Transverse colon (tissue), 4 donors: ENCODE measurements around the gene CR1L. TPM values are rescaled to one million over a fixed set of nuclear protein-coding genes. Genes with fewer than 3 reads are reported as not detected.
"Not testable (repeated sequence)": the region's sequence is repeated elsewhere in the genome, so short reads cannot be mapped to it uniquely, and the experiment has no call there.

ENCODE experiments used
- DNase-seq: peaks from one replicate; pipeline ENCODE4 v3.0.0-alpha.2; 2019
- H3K27ac ChIP-seq, 4 donors: fragments of 200-600 bp; sonication (generic); 2 replicates each; pipeline ENCODE4 v1.5.1; 2016 to 2018; ENCODE audit warnings: inconsistent platforms in 4 of 4
- H3K27me3 ChIP-seq: fragments of 200-600 bp; sonication (generic); 2 replicates; pipeline ENCODE4 v1.5.1; 2017; ENCODE audit warnings: inconsistent platforms
- H3K36me3 ChIP-seq, 4 donors: fragments of 200-600 bp; sonication (generic); 2 replicates each; pipeline ENCODE4 v1.5.1; 2017 to 2019; ENCODE audit warnings: inconsistent platforms in 4 of 4
- H3K4me1 ChIP-seq, 4 donors: fragments of 200-600 bp; sonication (generic); 2 replicates each; pipeline ENCODE4 v1.5.1; 2017 to 2020; ENCODE audit warnings: inconsistent platforms in 4 of 4
- H3K4me3 ChIP-seq, 4 donors: fragments of 200-600 bp; sonication (generic); 1 replicate in 1 of 4; 2 replicates in 3 of 4; pipeline versions ENCODE4 v1.5.1 to v1.6.1; 2017 to 2019; ENCODE audit warnings: inconsistent platforms in 4 of 4
- H3K9me3 ChIP-seq, 2 donors: fragments of 200-600 bp; sonication (generic); 2 replicates each; pipeline ENCODE4 v1.5.1; 2017 to 2019; ENCODE audit warnings: inconsistent platforms in 2 of 2
- EP300 ChIP-seq: sonication (generic); formaldehyde crosslinking; IDR thresholded peaks from one replicate; pipeline ENCODE4 v1.6.1; 2017; ENCODE audit warnings: antibody characterized with exemption, low read depth
- POLR2A ChIP-seq: fragments of 450-650 bp; IDR thresholded peaks from one replicate; pipeline ENCODE4 v1.6.1; 2016; ENCODE audit warnings: antibody characterized with exemption, mild to moderate bottlenecking, moderate library complexity
- POLR2AphosphoS5 ChIP-seq, 3 donors: sonication (generic); formaldehyde crosslinking; IDR thresholded peaks; one replicate each; pipeline ENCODE4 v1.6.1; 2016; ENCODE audit warnings: antibody characterized with exemption in 3 of 3
- WGBS, 2 donors: methylation state at CpG; one replicate each; pipeline ENCODE4 v1.1.5; 2018; ENCODE audit warnings: low coverage in 1 of 2; 5-methylcytosine and 5-hydroxymethylcytosine counted together
- in situ Hi-C, 4 donors: fragments of 200-750 bp; cut with MboI; loops; one replicate each; pipeline versions ENCODE4 v1.15.0 to v1.15.1; 2017; ENCODE audit warnings: low sequenced_read_pairs in 3 of 4, low pct_ligation_motif_present in 1 of 4, low pct_unique_long_range_greater_than_20kb in 1 of 4
- intact Hi-C: fragments of 100-400 bp; cut with DNase I; formaldehyde crosslinking; loops from one replicate; pipeline ENCODE4 v1.15.1; 2023; ENCODE audit warnings: low total_unique reads
- total RNA-seq, 4 donors: library from RNA; depleted of rRNA; stranded (reverse); fragments of >200 nt; gene quantifications; one replicate each; pipeline ENCODE4 v1.1.0, GENCODE V29; 2016
- TF ChIP-seq, protein P1 (sequence below), 5 experiments: fragments of 200-600 bp in 3 of 5; fragments of 450-650 bp in 2 of 5; sonication (generic) in 3 of 5; IDR thresholded peaks; 1 replicate in 2 of 5; 2 replicates in 3 of 5; pipeline ENCODE4 v1.5.1; 2016 to 2017; ENCODE audit warnings: antibody characterized with exemption in 5 of 5, inconsistent platforms in 3 of 5, mild to moderate bottlenecking in 2 of 5, moderate library complexity in 1 of 5

CR1L gene
- total RNA-seq, 4 donors from 2014 or later = not detected

DNA sequence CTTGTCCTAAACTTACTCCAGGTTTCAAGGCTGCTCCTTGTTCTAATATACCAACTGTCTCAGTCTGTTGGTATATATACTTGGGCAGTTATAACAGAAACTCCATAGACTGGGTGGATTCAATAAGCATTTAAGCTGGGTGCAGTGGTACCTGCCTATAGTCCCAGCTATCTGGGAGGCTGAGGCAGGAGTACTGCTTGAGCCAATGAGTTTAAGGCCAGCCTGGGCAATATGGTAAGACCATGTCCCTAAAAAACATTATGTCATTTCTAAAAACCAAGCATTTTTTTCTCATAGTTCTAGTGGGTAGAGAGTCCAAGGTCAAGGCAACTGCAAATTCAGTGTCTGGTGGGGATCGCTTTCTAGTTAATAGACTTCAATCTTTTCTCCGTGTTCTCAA, 17.4 kb upstream of the CR1L start:
- WGBS, 2 donors = 89 to 95% methylated on average over 2 of the region's 2 CpGs
- Histone ChIP-seq H3K9me3 (no peaks in the 10 kb centered on the region), H3K4me1 (no peaks in the 10 kb centered on the region), H3K27ac (no peak overlapping the region), H3K4me3 (no peak overlapping the region), H3K36me3 (no peaks in the 10 kb centered on the region), H3K27me3 (no peaks in the 10 kb centered on the region)
- TF ChIP-seq POLR2AphosphoS5 (IDR thresholded peaks at IDR 0.05) (no peak), EP300 (no peak), POLR2A (no peak)
- TF ChIP-seq, protein P1, sequence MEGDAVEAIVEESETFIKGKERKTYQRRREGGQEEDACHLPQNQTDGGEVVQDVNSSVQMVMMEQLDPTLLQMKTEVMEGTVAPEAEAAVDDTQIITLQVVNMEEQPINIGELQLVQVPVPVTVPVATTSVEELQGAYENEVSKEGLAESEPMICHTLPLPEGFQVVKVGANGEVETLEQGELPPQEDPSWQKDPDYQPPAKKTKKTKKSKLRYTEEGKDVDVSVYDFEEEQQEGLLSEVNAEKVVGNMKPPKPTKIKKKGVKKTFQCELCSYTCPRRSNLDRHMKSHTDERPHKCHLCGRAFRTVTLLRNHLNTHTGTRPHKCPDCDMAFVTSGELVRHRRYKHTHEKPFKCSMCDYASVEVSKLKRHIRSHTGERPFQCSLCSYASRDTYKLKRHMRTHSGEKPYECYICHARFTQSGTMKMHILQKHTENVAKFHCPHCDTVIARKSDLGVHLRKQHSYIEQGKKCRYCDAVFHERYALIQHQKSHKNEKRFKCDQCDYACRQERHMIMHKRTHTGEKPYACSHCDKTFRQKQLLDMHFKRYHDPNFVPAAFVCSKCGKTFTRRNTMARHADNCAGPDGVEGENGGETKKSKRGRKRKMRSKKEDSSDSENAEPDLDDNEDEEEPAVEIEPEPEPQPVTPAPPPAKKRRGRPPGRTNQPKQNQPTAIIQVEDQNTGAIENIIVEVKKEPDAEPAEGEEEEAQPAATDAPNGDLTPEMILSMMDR (IDR thresholded peaks at IDR 0.05) = no peak
- DNase-seq = no peak
- intact Hi-C loops = no loop called here
- in situ Hi-C loops = no loop called here

DNA sequence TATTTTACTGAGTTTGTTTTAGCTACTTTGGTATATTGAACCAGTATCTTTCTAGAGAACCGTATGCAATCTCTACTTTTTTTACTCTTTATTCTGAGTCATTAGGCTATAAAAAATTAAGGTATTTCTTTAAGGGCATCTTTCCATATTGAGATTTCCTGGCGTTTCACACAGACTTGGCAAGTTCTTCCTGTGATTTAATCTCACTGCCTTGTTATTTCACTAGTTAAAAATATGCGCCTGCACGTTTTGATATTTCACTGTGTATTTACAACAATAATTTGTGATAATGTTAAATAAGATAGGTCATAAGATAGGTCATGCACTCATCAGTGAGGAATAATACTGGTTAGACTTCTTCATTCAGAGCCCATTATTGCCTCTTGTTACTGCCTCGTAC, 16.2 kb upstream of the CR1L start:
- no peak for TF ChIP-seq POLR2A
- TF ChIP-seq POLR2AphosphoS5 (IDR thresholded peaks at IDR 0.05) = no peak
- TF ChIP-seq, protein P1 (IDR thresholded peaks at IDR 0.05) = no peak
- TF ChIP-seq EP300 = no peak
- Histone ChIP-seq H3K27ac (no peak overlapping the region), H3K4me1 (no peaks in the 10 kb centered on the region), H3K9me3 (no peaks in the 10 kb centered on the region), H3K4me3 (no peak overlapping the region), H3K36me3 (no peaks in the 10 kb centered on the region), H3K27me3 (no peaks in the 10 kb centered on the region)
- DNase-seq = no peak
- intact Hi-C loops (no loop called here), in situ Hi-C loops (no loop called here)
- 56 to 63% methylated on average over 5 of the region's 5 CpGs for WGBS, 2 donors

DNA sequence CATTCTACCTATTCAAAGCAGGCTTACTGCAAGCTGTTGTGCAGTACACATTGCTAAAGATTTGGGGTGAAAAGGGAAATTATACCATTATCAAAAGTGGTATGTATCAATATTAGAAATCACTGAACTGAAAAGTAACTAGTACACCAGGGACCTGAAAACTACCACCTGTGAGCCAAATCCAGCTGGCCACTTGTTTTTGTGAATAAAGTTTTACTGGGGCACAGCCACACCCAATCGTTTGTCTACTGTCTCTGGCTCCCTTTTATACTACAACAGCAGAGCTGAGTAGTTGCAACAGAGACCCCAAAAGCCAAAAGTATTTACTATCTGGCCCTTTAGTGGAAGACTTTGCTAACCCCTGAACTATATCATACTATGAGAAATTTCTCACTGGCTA, 13.8 kb upstream of the CR1L start:
- Histone ChIP-seq H3K36me3 (no peaks in the 10 kb centered on the region), H3K4me1 (no peaks in the 10 kb centered on the region), H3K27ac (no peak overlapping the region), H3K9me3 (no peaks in the 10 kb centered on the region), H3K27me3 (no peaks in the 10 kb centered on the region), H3K4me3 (no peak overlapping the region)
- in situ Hi-C loops (no loop called here), intact Hi-C loops (no loop called here)
- 24 to 29% methylated on average over 1 of the region's 1 CpG for WGBS, 2 donors
- no peak for DNase-seq
- TF ChIP-seq POLR2A (no peak), POLR2AphosphoS5 (IDR thresholded peaks at IDR 0.05) (no peak), EP300 (no peak)
- TF ChIP-seq, protein P1 (IDR thresholded peaks at IDR 0.05) = no peak

DNA sequence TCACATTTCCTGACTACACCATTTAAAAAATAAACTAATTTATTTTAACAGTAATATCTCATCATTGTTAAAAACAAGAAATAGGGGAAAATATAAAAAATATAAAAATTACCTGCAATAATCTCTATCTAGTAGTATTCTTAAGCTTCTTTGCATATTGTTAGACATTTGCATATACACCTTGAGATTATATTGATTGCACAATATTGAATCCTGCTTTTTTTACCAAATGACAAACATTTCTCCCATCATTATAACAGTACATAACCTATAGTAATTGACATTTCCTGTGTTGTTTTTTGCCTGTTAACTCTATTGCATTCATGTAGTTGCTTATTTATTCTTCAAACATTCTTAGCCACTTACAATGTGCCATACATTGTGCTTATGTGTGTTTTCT, 11.7 kb upstream of the CR1L start:
- no peaks in the 10 kb centered on the region for H3K36me3 ChIP-seq
- H3K9me3 ChIP-seq = no peaks in the 10 kb centered on the region
- intact Hi-C loops = no loop called here
- TF ChIP-seq POLR2AphosphoS5 (IDR thresholded peaks at IDR 0.05) (no peak), EP300 (no peak), POLR2A (no peak)
- TF ChIP-seq, protein P1 (IDR thresholded peaks at IDR 0.05) = no peak
- H3K4me3 ChIP-seq = no peak overlapping the region
- in situ Hi-C loops = no loop called here
- no peak for DNase-seq
- H3K4me1 ChIP-seq = no peaks in the 10 kb centered on the region
- no peak overlapping the region for H3K27ac ChIP-seq
- no peaks in the 10 kb centered on the region for H3K27me3 ChIP-seq

DNA sequence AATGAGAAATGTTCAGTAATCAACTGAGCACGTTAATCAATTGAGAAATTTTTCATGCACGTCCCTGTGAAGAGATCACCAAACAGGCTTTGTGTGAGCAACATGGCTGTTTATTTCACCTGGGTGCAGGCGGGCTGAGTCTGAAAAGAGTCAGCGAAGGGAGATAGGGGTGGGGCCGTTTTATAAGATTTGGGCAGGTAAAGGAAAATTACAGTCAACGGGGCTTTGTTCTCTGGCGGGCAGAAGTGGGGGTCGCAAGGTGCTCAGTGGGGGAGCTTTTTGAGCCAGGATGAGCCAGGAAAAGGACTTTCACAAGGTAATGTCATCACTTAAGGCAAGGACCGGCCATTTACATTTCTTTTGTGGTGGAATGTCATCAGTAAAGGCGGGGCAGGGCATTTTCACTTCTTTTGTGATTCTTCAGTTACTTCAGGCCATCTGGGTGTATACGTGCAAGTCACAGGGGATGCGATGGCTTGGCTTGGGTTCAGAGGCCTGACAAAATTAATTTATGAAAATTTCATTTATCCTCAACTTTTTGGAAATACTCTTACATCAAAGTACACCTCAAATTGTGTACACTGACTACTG, 11.1 kb upstream of the CR1L start:
- H3K4me3 ChIP-seq, in situ Hi-C loops, H3K9me3 ChIP-seq, H3K4me1 ChIP-seq, H3K36me3 ChIP-seq, H3K27me3 ChIP-seq, intact Hi-C loops, DNase-seq, H3K27ac ChIP-seq: not testable (repeated sequence)
- 83 to 84% methylated on average over 12 of the region's 12 CpGs for WGBS, 2 donors

DNA sequence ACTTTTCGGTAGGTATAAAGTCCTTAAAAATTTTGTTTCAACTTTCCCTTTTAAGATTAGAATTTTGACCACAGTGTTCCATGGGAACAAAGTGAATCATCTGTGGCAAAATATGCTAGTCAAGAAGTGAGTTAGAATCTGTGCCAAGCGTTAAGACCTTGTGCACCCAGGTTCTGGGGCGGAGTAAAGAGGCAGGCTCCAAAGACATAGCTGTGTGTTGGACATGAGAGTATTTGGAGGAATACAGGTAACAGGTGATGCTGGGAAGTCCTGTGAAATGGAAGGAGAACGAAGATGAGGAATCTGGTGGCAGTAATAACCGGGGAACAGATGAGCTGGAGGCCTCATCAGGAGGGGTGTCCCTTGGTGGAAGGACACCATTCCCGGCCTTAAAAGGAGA, 10.6 kb upstream of the CR1L start:
- DNase-seq, H3K27me3 ChIP-seq, H3K4me3 ChIP-seq, H3K9me3 ChIP-seq, H3K4me1 ChIP-seq, in situ Hi-C loops, H3K27ac ChIP-seq, H3K36me3 ChIP-seq, intact Hi-C loops: not testable (repeated sequence)
- WGBS, 2 donors = 85 to 93% methylated on average over 3 to 6 of the region's 6 CpGs

DNA sequence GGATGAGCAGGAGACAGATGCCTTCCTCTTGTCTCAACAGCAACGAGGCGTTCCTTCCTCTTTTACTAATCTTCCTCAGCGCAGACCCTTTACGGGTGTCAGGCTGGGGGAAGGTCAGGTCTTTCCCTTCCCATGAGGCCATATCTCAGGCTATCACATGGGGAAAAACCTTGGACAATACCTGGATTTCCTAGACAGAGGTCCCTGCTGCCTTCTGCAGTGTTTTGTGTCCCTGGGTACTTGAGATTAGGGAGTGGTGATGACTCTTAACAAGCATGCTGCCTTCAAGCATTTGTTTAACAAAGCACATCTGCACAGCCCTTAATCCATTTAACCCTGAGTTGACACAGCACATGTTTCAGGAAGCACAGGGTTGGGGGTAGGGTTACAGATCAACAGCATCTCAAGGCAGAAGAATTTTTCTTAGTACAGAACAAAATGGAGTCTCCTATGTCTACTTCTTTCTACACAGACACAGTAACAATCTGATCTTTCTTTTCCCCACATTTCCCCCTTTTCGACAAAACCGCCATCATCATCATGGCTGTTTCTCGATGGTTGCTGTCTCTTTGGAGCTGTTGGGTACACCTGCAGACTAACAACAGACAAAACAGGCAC, 9.3 kb upstream of the CR1L start:
- H3K27ac ChIP-seq, H3K36me3 ChIP-seq, in situ Hi-C loops, H3K9me3 ChIP-seq, DNase-seq, H3K4me3 ChIP-seq, H3K27me3 ChIP-seq, H3K4me1 ChIP-seq, intact Hi-C loops: not testable (repeated sequence)
- WGBS, 2 donors = 41 to 77% methylated on average over 3 to 7 of the region's 7 CpGs
